Endothelial cell of umbilical vein (primary cell): Measurements from ENCODE around the gene AKT3. TPM values are rescaled to one million over a fixed set of nuclear protein-coding genes. Genes with fewer than 3 reads are reported as not detected.

ENCODE experiments used
- BruUV-seq: library from RNA; stranded (reverse); fragments of 400-500 nt; replicated peaks from 2 replicates; lab custom pipeline; 2021; lab: Mats Ljungman, UMichigan
- CTCF ChIA-PET: fragments of 300-600, 350-600 bp; sonication (Branson Sonifier 250); formaldehyde crosslinking; loops from one replicate; lab custom pipeline; 2021; ENCODE audit warnings: antibody characterized with exemption, inconsistent platforms; lab: Charles Lee
- POLR2A ChIA-PET: fragments of 300-600, 350-600 bp; sonication (Branson Sonifier 250); formaldehyde crosslinking; loops from one replicate; lab custom pipeline; 2021; ENCODE audit warnings: antibody characterized with exemption, inconsistent platforms; lab: Charles Lee
- DNase-seq: peaks from one replicate; pipeline ENCODE4 v3.0.0-alpha.2; 2011; ENCODE audit warnings: low read depth, low spot score
- FAIRE-seq: peaks from 2 replicates; lab custom pipeline; 2011; peaks lifted over from hg19 to GRCh38; lab: Jason Lieb, UNC
- H2AFZ ChIP-seq: 2 replicates; pipeline ENCODE4 v1.6.0; 2012; ENCODE audit warnings: low read depth, low read length, control low read depth, inconsistent platforms
- H3K27ac ChIP-seq: 2 replicates; pipeline ENCODE4 v1.5.1; 2011; ENCODE audit warnings: low read depth, mild to moderate bottlenecking, control low read depth, low read length, moderate library complexity; ENCODE audit not compliant: insufficient read depth
- H3K27me3 ChIP-seq, 2 experiments: 2 replicates each; pipeline versions ENCODE4 v1.6.0 to v1.6.1; 2011; ENCODE audit warnings: low read length in 2 of 2, mixed read lengths in 1 of 2; ENCODE audit not compliant: control insufficient read depth in 2 of 2, insufficient read depth in 2 of 2
- H3K36me3 ChIP-seq, 2 experiments: 2 replicates in 1 of 2; 3 replicates in 1 of 2; pipeline ENCODE4 v1.5.1; 2011; ENCODE audit warnings: low read length in 2 of 2, mild to moderate bottlenecking in 1 of 2, moderate library complexity in 1 of 2; ENCODE audit not compliant: control insufficient read depth in 2 of 2, insufficient read depth in 2 of 2; ENCODE audit errors: extremely low read depth in 1 of 2
- H3K4me1 ChIP-seq: 3 replicates; pipeline ENCODE4 v1.5.1; 2011; ENCODE audit warnings: mild to moderate bottlenecking, low read length; ENCODE audit not compliant: control insufficient read depth, insufficient read depth; ENCODE audit errors: extremely low read depth
- H3K4me2 ChIP-seq: 2 replicates; pipeline ENCODE4 v1.6.1; 2011; ENCODE audit warnings: low read length, control low read depth, mixed read lengths; ENCODE audit not compliant: insufficient read depth
- H3K4me3 ChIP-seq, 3 experiments: fragments of 200-600 bp in 1 of 3; sonication (generic), shearing (Covaris generic) in 1 of 3; replicated peaks in 1 of 3; 2 replicates each; pipeline ENCODE4 v1.5.1; 2011 to 2016; ENCODE audit warnings: control low read depth in 3 of 3, low read length in 3 of 3, mild to moderate bottlenecking in 2 of 3, inconsistent platforms in 1 of 3, low read depth in 1 of 3, moderate library complexity in 1 of 3; ENCODE audit not compliant: insufficient read depth in 1 of 3
- H3K79me2 ChIP-seq: 2 replicates; pipeline ENCODE4 v1.6.0; 2012; ENCODE audit warnings: low read length, inconsistent platforms; ENCODE audit not compliant: control insufficient read depth, insufficient read depth
- H3K9ac ChIP-seq: replicated peaks from 2 replicates; pipeline ENCODE3; 2011; ENCODE audit warnings: low read length, control low read depth; ENCODE audit not compliant: insufficient read depth; ENCODE audit errors: extremely low read depth
- H3K9me1 ChIP-seq: replicated peaks from 3 replicates; pipeline ENCODE4 v1.6.0; 2011; ENCODE audit warnings: mild to moderate bottlenecking, low read length; ENCODE audit not compliant: control insufficient read depth, insufficient read depth; ENCODE audit errors: extremely low read depth
- H3K9me3 ChIP-seq: replicated peaks from 2 replicates; pipeline ENCODE4 v1.5.1; 2012; ENCODE audit warnings: low read length, inconsistent platforms; ENCODE audit not compliant: control insufficient read depth, insufficient read depth
- H4K20me1 ChIP-seq: replicated peaks from 2 replicates; pipeline ENCODE3; 2011; ENCODE audit warnings: mild to moderate bottlenecking, low read length; ENCODE audit not compliant: control insufficient read depth, insufficient read depth; ENCODE audit errors: extremely low read depth
- CTCF ChIP-seq, 2 donors: IDR thresholded peaks; 1 replicate in 1 of 2; 2 replicates in 1 of 2; pipeline ENCODE4 v1.5.1; 2011; ENCODE audit warnings: low read length in 2 of 2, mild to moderate bottlenecking in 2 of 2, moderate library complexity in 2 of 2, control low read depth in 1 of 2, inconsistent platforms in 1 of 2, low read depth in 1 of 2; ENCODE audit not compliant: insufficient read depth in 1 of 2; ENCODE audit errors: extremely low read depth in 1 of 2
- POLR2A ChIP-seq: IDR thresholded peaks from 2 replicates; pipeline ENCODE4 v1.6.1; 2012; ENCODE audit warnings: low read depth, mild to moderate bottlenecking, control low read depth, low read length
- POLR2AphosphoS5 ChIP-seq: IDR thresholded peaks from 2 replicates; pipeline ENCODE4 v1.6.1; 2012; ENCODE audit warnings: low read depth, mild to moderate bottlenecking, control low read depth, low read length, moderate library complexity; ENCODE audit not compliant: insufficient read depth
- dilution Hi-C: fragments of 300-500 bp; cut with MboI; formaldehyde crosslinking; loops from one replicate; pipeline ENCODE4 v1.15.0; 2019; ENCODE audit warnings: low sequenced_read_pairs; ENCODE audit not compliant: extremely low pct_ligation_motif_present
- intact Hi-C: fragments of 100-400 bp; cut with micrococcal nuclease; formaldehyde crosslinking; loops from one replicate; pipeline ENCODE4 v1.10.0; 2022
- polyA plus RNA-seq, 4 experiments: library from polyadenylated mRNA; depleted of rRNA in 3 of 4; stranded (reverse) in 3 of 4; unstranded in 1 of 4; fragments of >200 nt; gene quantifications; 2 replicates each; pipeline versions ENCODE4 v1.2.1 to v1.2.3, GENCODE V29; 2011 to 2012; ENCODE audit warnings: missing spikeins in 1 of 4
- total RNA-seq: library from RNA; stranded (reverse); gene quantifications from 2 replicates; pipeline ENCODE4 v1.2.3, GENCODE V29; 2021

AKT3 gene
- total and polyA plus RNA-seq, 2 donors (not counting 3 experiments of a cell fraction or from before 2014, with no cell fraction given): 20.6 to 97.1 TPM

GRCh38 chr1:243850452-243851256, 611 bp upstream of the AKT3 start:
- no peaks in the 10 kb centered on the region for H3K36me3 ChIP-seq
- peaks cover 17% of the 10 kb centered on the region for H3K4me1 ChIP-seq
- intact Hi-C loops: loop anchor here (1.0 to 5.0 kb wide), 6 partner anchors 67 to 508 kb away; no protein-coding TSS in a partner anchor
- H3K79me2 ChIP-seq: peaks cover 28% of the 10 kb centered on the region
- CTCF ChIA-PET: no interaction called here
- peaks cover 2% of the 10 kb centered on the region for H4K20me1 ChIP-seq
- FAIRE-seq (peak; percentile 35), DNase-seq (peak; percentile 80)
- peak overlapping the region; percentile 89 for H3K9ac ChIP-seq
- H3K9me3 ChIP-seq: no peaks in the 10 kb centered on the region
- H2AFZ ChIP-seq: peak overlapping the region; percentile 86
- peak overlapping the region; percentile 36 to 71 (median 61) for H3K4me3 ChIP-seq
- peak overlapping the region; percentile 93 for H3K27ac ChIP-seq
- POLR2A ChIA-PET: interaction anchor here (0.7 to 1.0 kb wide), 4 partner anchors 75 to 593 kb away, joined by 3 to 4 read pairs (median 4); no protein-coding TSS in a partner anchor
- no TSS peak for BruUV-seq
- H3K27me3 ChIP-seq: no peaks in the 10 kb centered on the region
- dilution Hi-C loops: no loop called here
- H3K4me2 ChIP-seq: peak overlapping the region; percentile 99
- H3K9me1 ChIP-seq: no peaks in the 10 kb centered on the region
- TF ChIP-seq POLR2A (peak; percentile 28), CTCF (IDR thresholded peaks at IDR 0.05; ENCODE audit: extremely low read depth in 1 of 2, insufficient read depth in 1 of 2, low read depth in 1 of 2, low read length in 2 of 2) (no peak), POLR2AphosphoS5 (peak; percentile 80)
